GM21723 (cell line): Measurements from ENCODE around the gene APP.
"Not testable (repeated sequence)": the region's sequence is repeated elsewhere in the genome, so short reads cannot be mapped to it uniquely, and the experiment has no call there.

ENCODE experiments used
- ATAC-seq: cut with Tn5 transposase; IDR thresholded peaks from one replicate; pipeline ENCODE4 v1.9.1; 2021; ENCODE audit warnings: mild to moderate bottlenecking, moderate library complexity; ENCODE audit not compliant: unreplicated experiment

APP gene

DNA sequence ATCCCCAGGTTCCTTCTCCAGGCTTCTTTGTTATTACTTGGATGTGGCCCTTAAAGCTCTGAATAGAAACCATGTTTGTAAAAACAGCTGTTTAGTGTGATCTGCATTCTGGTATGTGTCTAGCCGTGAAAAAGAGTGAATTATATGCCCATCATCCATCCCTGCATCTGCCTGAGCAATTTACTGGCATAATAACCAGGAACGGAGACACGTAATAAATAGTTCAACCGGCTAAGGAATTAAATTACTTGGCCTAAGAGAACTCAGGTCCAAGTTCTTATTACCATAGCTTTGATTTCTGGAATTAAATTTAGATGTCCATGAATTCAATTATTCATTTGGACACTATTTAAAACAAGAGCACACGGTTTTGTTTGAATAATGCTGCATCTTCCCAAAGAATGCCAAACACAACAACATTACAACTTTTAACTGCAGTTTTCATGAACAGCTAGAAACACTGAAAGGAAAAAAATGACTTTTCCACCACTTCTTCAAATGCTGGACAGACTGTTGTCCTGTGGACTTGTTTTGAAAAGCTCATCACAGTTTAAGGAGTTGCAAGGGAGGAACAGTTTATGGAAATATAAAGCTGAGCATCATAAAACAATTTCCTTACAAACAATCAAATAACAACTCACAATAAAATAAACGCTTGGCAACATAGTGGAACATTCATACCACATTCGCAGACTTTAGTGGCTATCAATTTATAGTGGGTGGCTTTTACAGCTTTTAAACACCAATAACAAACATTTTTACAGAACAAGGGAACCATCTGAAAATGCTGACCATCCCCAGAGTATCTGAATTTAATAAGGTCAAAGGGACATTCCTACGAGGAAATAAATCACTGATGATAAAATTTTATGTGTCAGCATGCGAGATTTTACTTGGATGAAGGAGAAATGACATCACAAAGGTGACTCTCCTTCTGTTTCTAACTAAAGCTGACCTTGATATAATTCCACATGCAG, 144.7 kb downstream of the APP start:
- no peak for ATAC-seq

DNA sequence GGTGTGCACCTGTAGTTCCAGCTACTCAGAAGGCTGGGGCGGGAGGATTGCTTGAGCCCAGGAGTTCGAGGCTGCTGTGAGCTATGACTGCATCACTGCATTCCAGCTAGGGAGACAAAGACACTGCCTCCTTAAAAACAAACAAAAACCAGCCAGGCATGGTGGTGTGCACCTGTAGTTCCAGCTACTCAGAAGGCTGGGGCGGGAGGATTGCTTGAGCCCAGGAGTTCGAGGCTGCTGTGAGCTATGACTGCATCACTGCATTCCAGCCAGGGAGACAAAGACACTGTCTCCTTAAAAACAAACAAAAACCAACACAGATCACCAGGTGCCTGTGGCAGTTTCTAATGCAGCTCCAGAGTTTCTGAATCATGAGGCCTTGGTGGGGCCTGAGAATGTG, 147.2 kb downstream of the APP start:
- ATAC-seq, result not testable (repeated sequence)

DNA sequence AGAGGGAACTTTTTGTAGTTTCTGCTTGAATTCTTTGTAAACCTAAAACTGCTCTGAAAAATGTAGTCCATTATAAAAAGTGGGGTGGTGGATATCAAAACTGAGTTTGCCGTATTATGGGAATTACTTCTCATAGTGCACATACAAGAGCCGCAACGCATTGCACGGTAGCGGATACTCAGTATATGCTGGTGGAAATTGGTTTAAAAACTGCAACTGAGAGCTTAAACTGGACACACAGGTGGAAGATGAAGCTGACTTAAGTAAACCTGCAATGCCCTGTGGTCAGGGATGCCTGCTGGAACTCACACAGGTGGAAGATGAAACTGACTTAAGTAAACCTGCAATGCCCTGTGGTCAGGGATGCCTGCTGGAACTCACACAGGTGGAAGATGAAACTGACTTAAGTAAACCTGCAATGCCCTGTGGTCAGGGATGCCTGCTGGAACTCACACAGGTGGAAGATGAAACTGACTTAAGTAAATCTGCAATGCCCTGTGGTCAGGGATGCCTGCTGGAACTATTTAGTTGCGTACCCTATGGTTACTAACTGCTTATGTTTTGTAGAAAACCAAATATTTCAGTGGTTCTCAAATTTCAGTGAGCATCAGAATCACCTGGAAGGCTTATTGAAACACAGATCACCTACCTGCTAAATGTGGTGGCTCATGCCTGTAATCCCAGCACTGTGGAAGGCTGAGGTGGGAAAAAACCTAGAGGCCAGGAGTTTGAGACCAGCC, 147.8 kb downstream of the APP start:
- not testable (repeated sequence) for ATAC-seq

DNA sequence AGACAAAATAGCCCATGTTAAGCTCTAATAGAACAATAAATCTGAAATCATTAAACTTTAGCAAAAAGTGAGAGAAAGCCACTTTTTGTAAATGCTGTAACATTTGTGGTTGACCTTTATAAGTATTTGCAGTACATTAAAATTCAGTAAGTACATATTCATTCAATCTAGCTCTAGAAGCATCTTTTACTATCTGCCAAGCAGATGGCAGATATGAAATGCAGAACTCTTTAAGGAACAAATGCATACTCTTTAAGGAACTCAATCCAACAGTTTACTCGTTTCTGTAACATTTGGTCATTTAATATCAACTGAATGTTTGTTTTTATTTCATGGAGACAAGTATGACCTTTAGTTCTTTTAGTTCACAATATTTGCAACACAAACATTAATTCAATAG, 150.1 kb downstream of the APP start:
- no peak for ATAC-seq

DNA sequence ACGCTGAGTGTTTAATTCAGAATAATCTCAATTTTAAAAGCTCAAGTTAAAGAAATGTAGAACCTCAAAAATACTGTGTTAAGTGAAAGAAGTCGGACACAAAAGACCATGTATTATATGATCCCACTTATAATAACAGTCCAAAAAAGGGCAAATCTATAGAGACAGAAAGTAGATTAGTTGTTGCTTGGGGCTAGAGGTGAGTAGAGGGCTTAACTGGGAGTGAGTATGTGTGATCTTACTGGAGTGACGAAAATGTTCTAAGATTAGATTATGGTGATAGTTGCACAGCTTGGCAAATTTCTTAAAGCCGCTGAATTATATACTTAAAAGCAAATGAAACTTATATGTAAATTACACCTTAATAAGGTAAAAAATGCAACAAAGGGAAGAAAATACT, 150.5 kb downstream of the APP start:
- no peak for ATAC-seq

DNA sequence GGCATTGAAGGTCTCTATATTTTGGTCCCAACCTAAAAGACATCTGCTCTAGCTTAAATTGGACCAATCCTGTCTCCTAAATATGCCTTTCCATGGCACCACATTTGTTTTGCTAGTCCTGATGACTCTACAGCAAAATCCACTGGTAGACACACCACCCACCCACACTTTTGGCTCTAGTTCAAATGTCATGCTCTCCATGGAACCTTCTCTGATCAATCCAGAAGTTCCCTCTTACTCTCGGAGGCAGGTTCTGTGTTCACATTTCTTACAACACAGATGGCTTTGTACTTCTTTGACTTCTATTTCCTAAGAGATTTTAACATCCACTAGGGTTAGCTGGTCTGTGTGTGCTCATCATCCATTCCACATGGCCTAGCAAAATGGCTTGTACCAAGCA, 151.3 kb downstream of the APP start:
- no peak for ATAC-seq

DNA sequence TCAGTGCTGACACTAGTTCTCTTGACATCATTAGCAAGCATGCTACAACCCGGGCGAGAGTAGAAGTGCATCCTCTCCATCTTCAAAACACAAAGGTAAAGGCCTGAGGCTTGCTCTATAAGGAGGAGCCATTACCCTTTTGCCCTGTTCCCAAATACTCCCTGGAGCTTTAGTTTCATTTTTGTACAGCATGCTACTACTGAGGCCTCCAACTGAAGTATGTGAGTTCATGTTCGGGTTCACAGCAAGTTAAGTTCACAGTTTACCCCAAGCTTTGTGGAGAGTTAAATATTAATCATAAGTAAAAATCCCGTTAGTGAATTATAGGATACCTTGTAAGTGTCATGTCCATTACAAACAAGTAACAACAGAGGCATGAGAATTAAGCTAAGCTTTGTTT, 156.6 kb downstream of the APP start:
- no peak for ATAC-seq

DNA sequence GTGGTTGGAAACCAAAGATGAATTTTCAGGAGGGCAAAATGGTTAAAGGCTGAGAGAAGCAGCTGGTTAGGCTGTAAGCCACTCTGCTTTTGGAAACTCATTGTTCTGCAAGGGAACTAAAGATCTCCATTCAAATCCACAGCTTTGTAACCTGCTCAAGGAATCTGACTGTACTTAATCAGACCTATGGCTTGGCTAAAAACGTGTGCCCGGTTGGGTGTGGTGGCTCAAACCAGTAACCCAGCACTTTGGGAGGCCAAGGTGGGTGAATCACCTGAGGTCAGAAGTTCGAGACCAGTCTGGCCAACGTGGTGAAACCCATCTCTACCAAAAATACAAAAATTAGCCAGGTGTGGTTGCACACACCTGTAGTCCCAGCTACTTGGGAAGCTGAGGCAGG, 158.1 kb downstream of the APP start:
- ATAC-seq, result not testable (repeated sequence)

DNA sequence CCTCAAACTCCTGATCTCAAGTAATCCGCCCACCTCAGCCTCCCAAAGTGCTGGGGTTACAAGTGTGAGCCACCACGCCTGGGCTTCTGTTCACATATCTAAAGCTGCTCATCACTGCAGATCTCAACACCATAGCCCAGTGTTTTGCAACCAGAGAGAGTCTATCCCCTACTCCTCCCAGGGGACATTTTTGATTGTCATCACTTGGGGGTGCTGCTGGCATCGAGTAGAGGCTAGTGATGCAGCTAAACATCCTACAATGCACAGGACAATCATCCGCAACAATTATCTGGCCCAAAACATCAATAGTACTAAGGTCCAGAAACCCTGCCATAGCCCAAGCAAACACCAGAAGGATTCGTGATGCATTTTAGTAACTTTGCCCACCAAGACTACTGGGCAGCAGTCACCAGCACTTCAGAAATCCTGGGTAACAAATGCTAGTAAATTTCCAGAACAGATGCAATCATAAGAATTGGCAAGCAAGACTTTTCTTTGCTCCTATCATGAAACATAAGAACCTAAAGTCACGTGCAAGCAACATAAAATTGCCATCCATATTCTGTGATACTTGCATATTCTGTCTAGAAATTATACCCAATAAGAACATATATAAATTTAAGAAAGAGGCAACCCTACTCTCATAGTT, 159.2 kb downstream of the APP start:
- no peak for ATAC-seq

DNA sequence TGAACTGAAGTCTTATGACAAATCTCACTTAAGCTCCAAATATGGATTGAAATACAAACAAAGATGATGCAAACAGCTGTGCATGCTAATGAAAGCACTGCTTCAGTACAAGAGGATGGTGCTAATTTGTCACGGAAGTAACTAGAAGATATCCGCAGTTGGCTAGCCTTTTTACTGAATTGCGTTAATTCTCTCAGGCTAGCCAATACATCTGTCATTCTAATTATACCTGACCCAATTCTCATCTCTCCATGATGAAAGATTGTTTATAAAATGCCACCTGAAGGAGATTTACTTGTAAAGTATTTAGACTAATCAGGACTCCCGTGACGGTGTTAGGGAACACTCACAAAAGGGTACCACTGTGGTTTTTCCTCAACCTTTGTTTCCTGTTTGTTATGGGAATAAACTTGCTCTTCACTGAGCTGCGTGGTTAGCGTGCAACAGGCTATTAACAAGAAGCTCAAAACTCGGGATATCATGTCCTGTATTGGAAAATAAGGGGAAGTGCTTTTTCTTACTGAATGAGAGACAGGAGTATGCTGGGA, 162.5 kb downstream of the APP start:
- no peak for ATAC-seq

DNA sequence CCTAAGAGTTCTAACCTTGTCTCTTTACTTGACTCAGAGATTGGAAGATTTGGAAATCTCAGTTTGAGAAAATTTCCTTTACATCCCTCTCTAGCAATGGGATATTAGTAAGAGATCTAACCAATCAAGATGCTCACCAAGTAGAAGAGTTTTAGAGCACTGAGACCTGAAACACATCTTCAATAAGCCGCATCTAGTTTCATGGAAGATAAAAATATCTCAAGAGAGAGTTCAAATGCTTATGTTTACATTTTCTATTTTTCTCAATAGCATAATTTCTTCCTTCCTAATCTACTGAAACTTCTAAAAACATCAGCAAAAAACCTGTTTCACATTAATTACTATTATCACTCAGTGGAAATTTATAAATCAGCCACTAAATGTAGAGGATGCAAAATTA, 165.1 kb downstream of the APP start:
- ATAC-seq, result no peak

DNA sequence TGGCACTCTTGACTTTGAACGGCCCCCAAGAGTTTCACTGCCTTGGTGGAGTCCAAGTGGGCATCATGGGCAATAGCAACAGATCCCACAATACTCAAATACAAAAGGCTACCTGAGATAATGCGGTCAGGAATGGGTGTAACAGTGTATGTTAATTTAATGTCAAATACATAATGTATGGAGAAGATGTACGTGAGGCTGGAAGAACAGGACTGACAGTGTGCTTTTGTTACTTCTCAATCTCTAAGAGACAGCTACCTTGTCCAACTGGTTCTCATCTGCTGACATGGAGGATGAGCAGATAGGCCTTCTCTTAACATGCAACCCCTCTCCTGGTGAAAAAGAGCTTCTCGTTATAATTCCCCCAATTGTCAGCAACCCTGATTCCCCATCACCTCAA, 167.2 kb downstream of the APP start:
- no peak for ATAC-seq

DNA sequence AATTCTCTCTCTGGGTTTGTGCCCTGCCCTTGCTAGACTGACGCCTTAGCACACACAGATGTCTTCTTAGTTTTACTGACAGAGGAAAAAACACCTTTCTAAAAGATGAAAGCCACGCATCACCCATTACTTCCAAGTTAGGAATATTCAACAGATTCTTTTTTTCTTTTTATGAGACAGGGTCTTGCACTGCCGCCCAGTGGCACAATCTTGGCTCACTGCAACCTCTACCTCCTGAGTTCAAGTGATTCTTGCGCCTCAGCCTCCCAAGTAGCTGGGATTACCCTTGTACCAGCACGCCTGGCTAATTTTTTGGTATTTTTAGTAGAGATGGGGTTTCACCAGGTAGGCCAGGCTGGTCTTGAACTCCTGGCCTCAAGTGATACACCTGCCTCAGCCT, 169.2 kb downstream of the APP start:
- no peak for ATAC-seq

DNA sequence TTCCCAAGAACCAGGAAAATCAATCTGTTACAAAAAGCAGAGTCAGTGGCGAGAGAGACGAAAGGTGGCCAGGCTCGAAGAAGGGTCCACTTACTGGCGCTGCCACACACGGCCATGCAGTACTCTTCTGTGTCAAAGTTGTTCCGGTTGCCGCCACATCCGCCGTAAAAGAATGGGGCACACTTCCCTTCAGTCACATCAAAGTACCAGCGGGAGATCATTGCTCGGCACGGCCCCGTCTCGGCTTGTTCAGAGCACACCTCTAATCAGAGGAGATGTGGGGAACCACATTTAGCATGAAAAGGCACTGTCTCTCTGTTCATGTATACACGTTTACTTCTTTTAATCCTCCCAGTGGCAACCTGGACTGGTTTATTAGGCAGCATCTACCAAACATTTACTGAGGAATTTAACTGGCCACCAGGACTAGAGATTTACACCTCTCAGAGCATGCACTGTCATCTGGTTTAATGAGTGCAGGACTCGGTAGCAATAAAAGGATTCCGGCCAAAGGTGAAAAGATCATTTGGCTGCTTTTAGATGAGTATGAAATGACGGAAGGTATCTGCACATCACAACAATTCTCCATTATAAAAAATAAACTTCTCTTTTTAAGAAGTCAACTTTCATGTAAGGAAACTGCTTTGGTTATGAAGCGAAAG, 170.5 kb downstream of the APP start:
- ATAC-seq, result no peak

DNA sequence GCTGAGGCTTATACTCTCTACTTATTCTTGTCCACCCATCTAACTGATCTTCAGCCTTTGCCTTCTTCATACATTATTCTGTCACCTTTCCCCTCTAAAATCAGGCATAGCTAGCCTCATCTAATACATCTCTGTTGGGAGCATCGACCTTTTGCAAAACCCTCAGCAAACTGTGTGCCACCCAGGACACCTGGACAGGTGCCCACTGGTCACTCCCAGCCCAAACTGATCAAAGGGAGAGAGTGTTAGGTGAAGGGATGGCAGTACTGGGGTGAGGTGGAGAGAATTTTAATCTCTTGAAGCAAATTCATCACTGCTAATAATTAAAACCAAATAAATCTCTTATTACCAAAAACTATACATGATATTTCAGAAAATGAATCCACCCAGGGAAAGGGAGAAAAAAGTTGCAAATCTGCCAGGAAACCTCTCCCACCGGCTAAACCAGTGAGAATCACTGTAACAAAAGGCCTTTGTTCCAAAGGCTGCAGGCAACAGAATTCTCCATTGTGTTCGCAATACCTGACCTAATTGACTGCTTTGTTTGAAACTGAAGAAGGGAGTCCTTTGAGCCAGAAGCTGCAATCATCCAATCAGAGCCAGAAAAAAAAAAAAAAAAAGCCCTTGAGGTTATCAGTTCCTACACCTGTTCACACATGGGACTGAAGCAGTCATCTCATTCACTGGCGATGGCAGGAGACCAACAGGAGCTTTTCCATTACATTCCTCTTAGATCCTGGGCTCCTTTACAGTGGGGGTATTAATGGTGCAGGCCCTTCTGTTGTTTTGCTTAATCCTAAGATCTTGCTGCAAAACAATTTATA, 172.6 kb downstream of the APP start:
- no peak for ATAC-seq

DNA sequence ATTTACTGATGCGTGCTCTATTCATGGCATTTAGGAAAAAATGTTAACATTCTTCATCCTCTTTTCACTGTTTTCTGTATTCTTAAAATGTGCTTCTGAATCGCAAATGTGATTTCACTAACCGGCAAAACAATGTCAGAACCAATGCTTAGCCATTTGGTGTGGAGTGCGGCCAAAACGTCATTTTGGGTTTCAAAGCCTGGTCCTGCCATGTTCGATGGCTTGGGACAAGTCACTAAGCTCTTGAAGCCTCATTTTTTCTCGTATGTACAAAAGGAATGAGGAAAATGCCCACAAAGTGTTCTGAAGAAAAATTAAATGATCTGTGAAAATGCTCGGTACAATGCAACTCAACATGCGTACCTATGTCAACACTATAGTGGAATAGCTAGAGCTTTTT, 175.3 kb downstream of the APP start:
- no peak for ATAC-seq

DNA sequence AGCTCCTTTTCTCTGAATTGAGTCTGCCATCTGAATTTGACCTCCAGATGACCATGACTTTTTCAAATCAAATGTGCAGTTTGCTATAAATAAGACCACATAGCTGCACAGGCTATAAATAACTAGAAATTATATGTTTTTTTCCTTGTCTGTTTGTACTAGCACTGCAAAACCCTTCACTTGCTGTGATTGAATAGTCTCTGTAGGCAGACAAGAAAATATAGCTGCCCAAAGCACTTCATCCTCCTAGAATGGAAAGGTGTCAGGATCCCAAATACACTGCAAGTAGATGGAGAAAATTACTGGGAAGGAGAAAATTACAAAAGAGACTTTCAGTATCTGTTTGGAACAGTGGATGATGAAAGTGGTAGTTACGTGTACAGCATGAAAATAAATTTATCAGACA, 175.8 kb downstream of the APP start:
- ATAC-seq, result no peak

DNA sequence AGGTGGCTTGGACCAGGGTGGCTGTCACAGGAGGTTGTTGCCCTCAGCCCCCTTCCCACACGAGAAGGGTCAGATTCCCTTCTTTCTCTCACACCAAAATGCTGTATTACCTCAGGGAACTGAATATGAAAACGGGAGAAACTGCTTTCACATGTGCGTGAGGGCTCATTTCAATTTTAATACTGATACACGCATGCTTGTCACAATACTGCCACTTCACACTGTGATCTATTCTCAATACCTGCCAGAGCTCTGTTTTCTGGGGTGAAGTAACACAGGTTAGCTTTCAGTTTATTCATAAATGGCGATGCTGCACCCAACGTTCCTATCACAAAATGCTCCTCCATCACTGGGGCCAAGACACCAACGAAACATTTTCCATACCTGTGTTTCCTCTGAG, 181.8 kb downstream of the APP start:
- no peak for ATAC-seq

DNA sequence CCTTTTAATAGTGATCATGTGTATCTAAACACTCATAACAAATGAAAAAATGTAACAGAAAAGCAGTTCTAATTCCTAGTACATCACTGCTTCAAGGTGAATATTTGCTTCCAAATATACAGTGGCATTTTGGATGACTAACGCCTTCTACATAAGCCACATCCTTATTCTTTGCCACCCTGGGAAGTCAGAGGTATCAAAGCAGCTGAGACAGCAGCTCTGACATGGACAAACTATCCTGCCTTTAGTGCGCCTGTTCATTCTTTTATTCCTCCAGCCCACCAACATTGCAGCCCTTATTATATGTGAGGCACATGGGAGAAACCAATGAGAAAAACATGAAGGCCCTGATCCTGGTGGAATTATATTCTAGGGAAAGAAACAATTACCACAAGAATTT, 183.0 kb downstream of the APP start:
- ATAC-seq, result no peak

DNA sequence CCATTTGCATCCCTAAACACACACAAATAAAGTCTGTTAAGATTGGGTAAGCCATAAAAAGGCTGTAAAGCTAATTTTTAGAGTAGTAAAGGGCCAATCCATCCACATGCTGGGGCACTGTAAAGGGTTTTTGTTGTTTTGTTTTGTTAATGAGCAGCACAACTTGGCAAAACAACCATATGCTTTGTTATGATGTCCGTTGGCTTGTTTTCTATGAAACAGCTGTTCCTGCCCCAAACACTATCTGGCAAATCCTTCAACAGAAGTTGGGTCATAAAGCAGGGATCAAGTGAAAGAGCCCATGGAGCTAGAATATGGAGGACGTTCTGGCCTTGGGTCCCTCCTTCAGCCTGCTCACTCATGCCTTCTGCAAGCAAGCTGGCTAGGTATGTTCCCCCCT, 183.6 kb downstream of the APP start:
- ATAC-seq, result no peak
